PC-3 (cell line): Measurements from ENCODE around the gene CREG2. TPM values are rescaled to one million over a fixed set of nuclear protein-coding genes. Genes with fewer than 3 reads are reported as not detected.

Source experiments
- ATAC-seq: fragments of 200-7000 bp; cut with Tn5 transposase; 2 replicates; pipeline ENCODE4 v1.9.1; 2020; ENCODE audit warnings: mild to moderate bottlenecking, moderate library complexity
- BruUV-seq: library from RNA; stranded (reverse); fragments of 400-500 nt; replicated peaks from 2 replicates; lab custom pipeline; 2021; lab: Mats Ljungman, UMichigan
- CTCF ChIA-PET: fragments of 300-600 bp; sonication (Branson Sonifier 250); formaldehyde crosslinking; loops from one replicate; lab custom pipeline; 2022; ENCODE audit warnings: antibody characterized with exemption; lab: Charles Lee
- POLR2A ChIA-PET: fragments of 300-600 bp; sonication (Branson Sonifier 250); formaldehyde crosslinking; loops from one replicate; lab custom pipeline; 2022; ENCODE audit warnings: antibody characterized with exemption; ENCODE audit not compliant: unreplicated experiment; lab: Charles Lee
- DNase-seq: peaks from one replicate; pipeline ENCODE4 v3.0.0-alpha.2; 2015
- H2AFZ ChIP-seq: fragments of 300-600 bp; sonication (generic); 2 replicates; pipeline ENCODE4 v1.6.0; 2016; ENCODE audit warnings: antibody characterized with exemption, low read length
- H3F3A ChIP-seq: fragments of 300-600 bp; sonication (generic); one replicate; pipeline ENCODE4 v1.6.0; 2017; ENCODE audit warnings: antibody characterized with exemption, low read length, control low read depth, mild to moderate bottlenecking; ENCODE audit not compliant: unreplicated experiment
- H3K27ac ChIP-seq: fragments of 300-600 bp; sonication (generic); 2 replicates; pipeline ENCODE4 v1.5.1; 2016; ENCODE audit warnings: mild to moderate bottlenecking, low read length
- H3K27me3 ChIP-seq: fragments of 300-600 bp; sonication (generic); 2 replicates; pipeline ENCODE4 v1.6.1; 2016; ENCODE audit warnings: low read length, mixed read lengths
- H3K36me3 ChIP-seq: fragments of 300-600 bp; sonication (generic); 2 replicates; pipeline ENCODE4 v1.6.1; 2016; ENCODE audit warnings: low read depth, mixed run types, low read length, mixed read lengths
- H3K4me1 ChIP-seq: fragments of 300-600 bp; sonication (generic); 2 replicates; pipeline ENCODE4 v1.5.1; 2016; ENCODE audit warnings: low read length; ENCODE audit not compliant: insufficient read depth
- H3K4me2 ChIP-seq: fragments of 300-600 bp; sonication (generic); 2 replicates; pipeline ENCODE4 v1.6.0; 2016; ENCODE audit warnings: low read length
- H3K4me3 ChIP-seq: fragments of 300-600 bp; sonication (generic); 2 replicates; pipeline ENCODE4 v1.5.1; 2016; ENCODE audit warnings: mild to moderate bottlenecking, low read length, mixed read lengths
- H3K79me2 ChIP-seq: fragments of 300-600 bp; sonication (generic); 2 replicates; pipeline ENCODE4 v1.6.1; 2017; ENCODE audit warnings: low read length, mixed read lengths
- H3K9ac ChIP-seq: fragments of 300-600 bp; sonication (generic); 2 replicates; pipeline ENCODE4 v1.6.0; 2016; ENCODE audit warnings: mild to moderate bottlenecking, low read length
- H3K9me2 ChIP-seq: fragments of 300-600 bp; sonication (generic); replicated peaks from 2 replicates; pipeline ENCODE4 v1.6.1; 2016; ENCODE audit warnings: mixed run types, low read length, mixed read lengths
- H3K9me3 ChIP-seq: fragments of 300-600 bp; sonication (generic); 2 replicates; pipeline ENCODE4 v1.6.1; 2016; ENCODE audit warnings: low read length, mixed read lengths
- H4K20me1 ChIP-seq: fragments of 300-600 bp; sonication (generic); 2 replicates; pipeline ENCODE4 v1.6.1; 2016; ENCODE audit warnings: low read length, mixed read lengths
- EZH2 ChIP-seq: fragments of 300-600 bp; sonication (generic); IDR thresholded peaks from one replicate; pipeline ENCODE4 v1.6.1; 2017; ENCODE audit warnings: antibody characterized with exemption, mild to moderate bottlenecking, low read length; ENCODE audit not compliant: unreplicated experiment
- EZH2phosphoT487 ChIP-seq: fragments of 300-600 bp; sonication (generic); IDR thresholded peaks from 2 replicates; pipeline ENCODE4 v1.6.1; 2018; ENCODE audit warnings: mild to moderate bottlenecking, antibody characterized with exemption, low read length, borderline replicate concordance
- intact Hi-C: fragments of 100-400 bp; cut with micrococcal nuclease; formaldehyde crosslinking; loops from 2 replicates; pipeline ENCODE4 v1.9.0; 2023
- total RNA-seq: library from RNA; depleted of rRNA; stranded (reverse); fragments of >200 nt; gene quantifications from 2 replicates; pipeline ENCODE4 v1.2.3, GENCODE V29; 2014
- TF ChIP-seq, protein P1 (sequence below): fragments of 300-600 bp; sonication (generic); conservative IDR thresholded peaks from 2 replicates; pipeline ENCODE4 v1.5.1; 2017; ENCODE audit warnings: antibody characterized with exemption, low read depth, mild to moderate bottlenecking, low read length

The CREG2 gene
- total RNA-seq, 1 experiment from 2014 or later = 40.0 TPM

DNA sequence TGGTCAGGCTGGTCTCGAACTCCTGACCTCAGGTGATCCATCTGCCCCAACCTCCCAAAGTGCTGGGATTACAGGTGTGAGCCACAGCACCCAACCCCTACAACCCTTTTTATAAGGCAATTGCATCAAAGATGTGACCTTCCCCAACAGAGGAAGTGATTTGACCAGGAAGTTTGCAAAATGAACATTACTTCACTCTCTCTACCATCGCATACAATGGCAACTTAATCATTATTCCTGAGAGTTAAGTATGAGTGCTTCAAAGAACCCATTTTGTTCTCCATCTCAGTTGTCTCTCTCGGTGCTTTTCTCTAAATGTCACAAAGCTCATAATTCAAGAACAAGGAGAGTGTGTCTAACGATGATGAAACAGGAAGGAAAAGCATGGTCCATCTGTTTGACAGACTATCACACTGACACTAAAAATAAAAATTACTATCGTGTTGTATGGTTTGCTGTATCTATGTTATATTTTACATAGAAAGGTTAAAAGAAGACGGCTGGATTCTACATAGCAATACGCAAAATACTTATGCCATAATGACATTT lies 18.1 kb upstream of the CREG2 start:
- H3K27ac ChIP-seq = no peak overlapping the region
- peaks cover 14% of the 10 kb centered on the region for H3K4me1 ChIP-seq
- no peak for DNase-seq
- no peaks in the 10 kb centered on the region for H3K36me3 ChIP-seq
- no peaks in the 10 kb centered on the region for H3K79me2 ChIP-seq
- no peak overlapping the region for H2AFZ ChIP-seq
- H3K4me3 ChIP-seq = no peak overlapping the region
- H3K4me2 ChIP-seq = no peak overlapping the region
- no peak overlapping the region for H3K9ac ChIP-seq
- ChIA-PET POLR2A (no interaction called here), CTCF (no interaction called here)
- H4K20me1 ChIP-seq = no peaks in the 10 kb centered on the region
- H3K9me3 ChIP-seq = no peaks in the 10 kb centered on the region
- no TSS peak for BruUV-seq
- H3K9me2 ChIP-seq = no peaks in the 10 kb centered on the region
- H3F3A ChIP-seq = no peaks in the 10 kb centered on the region
- intact Hi-C loops = no loop called here
- no peaks in the 10 kb centered on the region for H3K27me3 ChIP-seq
- ATAC-seq = no peak
- TF ChIP-seq EZH2phosphoT487 (no peak), EZH2 (no peak)
- TF ChIP-seq, protein P1, sequence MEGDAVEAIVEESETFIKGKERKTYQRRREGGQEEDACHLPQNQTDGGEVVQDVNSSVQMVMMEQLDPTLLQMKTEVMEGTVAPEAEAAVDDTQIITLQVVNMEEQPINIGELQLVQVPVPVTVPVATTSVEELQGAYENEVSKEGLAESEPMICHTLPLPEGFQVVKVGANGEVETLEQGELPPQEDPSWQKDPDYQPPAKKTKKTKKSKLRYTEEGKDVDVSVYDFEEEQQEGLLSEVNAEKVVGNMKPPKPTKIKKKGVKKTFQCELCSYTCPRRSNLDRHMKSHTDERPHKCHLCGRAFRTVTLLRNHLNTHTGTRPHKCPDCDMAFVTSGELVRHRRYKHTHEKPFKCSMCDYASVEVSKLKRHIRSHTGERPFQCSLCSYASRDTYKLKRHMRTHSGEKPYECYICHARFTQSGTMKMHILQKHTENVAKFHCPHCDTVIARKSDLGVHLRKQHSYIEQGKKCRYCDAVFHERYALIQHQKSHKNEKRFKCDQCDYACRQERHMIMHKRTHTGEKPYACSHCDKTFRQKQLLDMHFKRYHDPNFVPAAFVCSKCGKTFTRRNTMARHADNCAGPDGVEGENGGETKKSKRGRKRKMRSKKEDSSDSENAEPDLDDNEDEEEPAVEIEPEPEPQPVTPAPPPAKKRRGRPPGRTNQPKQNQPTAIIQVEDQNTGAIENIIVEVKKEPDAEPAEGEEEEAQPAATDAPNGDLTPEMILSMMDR = no peak

DNA sequence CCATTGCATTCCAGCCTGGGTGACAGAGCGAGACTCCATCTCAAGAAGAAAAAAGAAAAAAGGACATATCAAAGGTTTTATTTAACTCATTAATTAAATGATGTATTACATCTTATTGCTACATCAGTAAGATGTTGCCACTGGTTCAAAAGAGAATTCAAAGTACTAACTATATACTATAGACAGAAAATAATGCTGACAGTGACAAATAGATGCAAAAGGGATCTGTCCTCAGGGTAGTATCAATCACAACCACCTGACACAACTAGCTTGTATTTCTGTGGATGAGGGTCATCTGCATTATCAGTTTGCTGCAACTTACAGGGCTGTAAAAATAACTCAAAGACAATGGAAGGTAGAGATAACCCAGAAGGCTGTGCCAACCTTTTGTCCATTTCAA lies 16.4 kb upstream of the CREG2 start:
- Histone ChIP-seq H3K9me3 (no peaks in the 10 kb centered on the region), H3K79me2 (no peaks in the 10 kb centered on the region), H3K4me2 (no peak overlapping the region), H3K4me3 (no peak overlapping the region), H3K36me3 (no peaks in the 10 kb centered on the region), H3K27me3 (no peaks in the 10 kb centered on the region), H3F3A (no peaks in the 10 kb centered on the region), H3K9ac (no peak overlapping the region), H2AFZ (no peak overlapping the region), H4K20me1 (no peaks in the 10 kb centered on the region), H3K27ac (no peak overlapping the region), H3K4me1 (peaks cover 23% of the 10 kb centered on the region), H3K9me2 (no peaks in the 10 kb centered on the region)
- CTCF ChIA-PET = no interaction called here
- TF ChIP-seq EZH2 (no peak), EZH2phosphoT487 (no peak)
- TF ChIP-seq, protein P1 = no peak
- POLR2A ChIA-PET = no interaction called here
- DNase-seq (no peak), ATAC-seq (no peak)
- intact Hi-C loops = no loop called here
- no TSS peak for BruUV-seq

DNA sequence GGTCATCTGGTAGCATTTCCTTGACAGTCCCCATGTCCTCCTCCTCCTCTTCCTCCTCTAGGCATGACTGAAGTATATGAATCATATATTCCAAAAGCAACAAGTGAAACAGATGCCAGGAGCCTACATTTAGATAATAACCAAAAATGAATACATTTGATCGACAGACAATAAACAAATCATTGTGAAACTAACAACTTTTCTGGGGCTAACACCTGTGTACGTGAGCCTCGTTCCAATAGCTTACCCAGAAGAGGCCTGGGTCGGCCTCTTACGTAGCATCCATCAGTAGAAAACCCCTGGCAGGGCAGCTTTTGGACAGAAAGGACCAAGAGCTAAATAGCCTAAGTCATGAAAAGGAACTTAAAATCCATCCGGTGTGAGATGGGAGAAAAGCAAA lies 15.3 kb upstream of the CREG2 start:
- Histone ChIP-seq H3K4me2 (no peak overlapping the region), H4K20me1 (no peaks in the 10 kb centered on the region), H3K36me3 (no peaks in the 10 kb centered on the region), H3K79me2 (no peaks in the 10 kb centered on the region), H3K9ac (no peak overlapping the region), H3F3A (no peaks in the 10 kb centered on the region), H3K4me1 (peaks cover 27% of the 10 kb centered on the region), H2AFZ (no peak overlapping the region), H3K9me3 (no peaks in the 10 kb centered on the region), H3K9me2 (no peaks in the 10 kb centered on the region), H3K4me3 (no peak overlapping the region), H3K27me3 (no peaks in the 10 kb centered on the region), H3K27ac (no peak overlapping the region)
- TF ChIP-seq EZH2phosphoT487 (no peak), EZH2 (no peak)
- TF ChIP-seq, protein P1 = no peak
- CTCF ChIA-PET = no interaction called here
- intact Hi-C loops = no loop called here
- DNase-seq (no peak), ATAC-seq (no peak)
- POLR2A ChIA-PET = no interaction called here
- no TSS peak for BruUV-seq
